ENCODE measurements around the gene ANXA1.

ANXA1 gene

GRCh38 chr9:73138516-73138915 lies 13.1 kb upstream of the ANXA1 start:
- no peak for DNase-seq

- no peak for DNase-seq
Observed at GRCh38 chr9:73141282-73141681, 10.4 kb upstream of the ANXA1 start.

DNA sequence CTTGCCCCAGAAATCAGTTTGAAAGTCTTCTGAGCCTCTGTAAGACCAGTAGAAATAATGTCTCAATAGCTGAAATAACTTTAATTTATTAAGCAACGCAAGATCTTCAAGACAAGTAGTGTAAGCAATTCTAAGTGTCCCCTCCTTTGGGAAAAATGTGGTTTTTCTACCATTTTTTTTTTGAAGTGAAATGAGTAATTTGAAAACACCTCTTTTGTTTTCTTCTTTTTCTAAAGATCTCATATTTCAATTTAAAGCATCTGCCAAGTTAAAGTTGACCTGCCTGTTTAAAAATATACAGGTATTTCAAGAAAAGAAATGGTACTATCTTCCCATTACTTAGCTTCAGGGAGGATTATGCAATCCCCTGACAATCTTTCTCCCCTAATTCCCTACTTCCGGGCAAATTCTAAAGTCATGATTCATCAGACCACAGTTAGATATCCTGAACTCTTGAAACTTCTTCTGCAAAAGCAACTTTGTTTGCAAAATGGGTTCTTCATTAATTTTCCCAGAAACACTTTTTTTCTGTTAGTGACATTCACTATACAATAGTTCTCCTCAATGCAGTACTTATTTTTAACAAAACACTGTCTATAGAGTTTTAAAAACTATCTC lies 7.8 kb upstream of the ANXA1 start:
- no peak for DNase-seq

DNA sequence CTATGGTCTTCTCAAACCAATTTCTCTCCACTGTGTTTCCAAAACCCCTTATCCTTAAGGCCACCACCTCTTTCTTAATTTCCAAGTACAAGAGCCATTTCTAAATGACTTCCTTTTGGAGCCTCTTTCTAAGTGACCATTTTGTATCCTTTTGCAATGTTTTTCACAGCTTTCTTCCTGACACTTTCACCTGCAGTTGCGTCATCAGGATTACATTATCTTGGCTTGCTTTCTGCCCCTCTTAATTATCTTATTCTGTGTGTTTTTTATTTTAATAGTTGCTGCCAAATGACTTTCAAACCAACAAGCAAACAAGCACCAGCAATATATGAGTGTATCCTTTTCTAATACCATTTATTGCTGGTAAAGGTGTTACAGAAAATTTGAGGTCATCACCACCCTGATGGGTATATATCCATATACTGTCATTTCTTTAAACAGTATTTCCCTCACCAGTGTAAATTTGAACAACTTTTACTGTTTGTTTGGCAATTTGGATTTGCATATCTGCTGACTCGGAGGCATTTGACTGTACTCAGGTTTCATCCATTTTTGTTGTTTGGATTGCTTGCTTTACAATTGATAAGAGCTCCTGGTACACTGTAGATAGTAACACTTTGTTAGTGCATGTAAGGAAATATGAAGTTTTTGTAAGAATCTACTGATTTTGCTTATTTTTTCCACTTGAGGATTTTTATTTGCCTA lies 5.4 kb upstream of the ANXA1 start:
- no peak for DNase-seq

DNA sequence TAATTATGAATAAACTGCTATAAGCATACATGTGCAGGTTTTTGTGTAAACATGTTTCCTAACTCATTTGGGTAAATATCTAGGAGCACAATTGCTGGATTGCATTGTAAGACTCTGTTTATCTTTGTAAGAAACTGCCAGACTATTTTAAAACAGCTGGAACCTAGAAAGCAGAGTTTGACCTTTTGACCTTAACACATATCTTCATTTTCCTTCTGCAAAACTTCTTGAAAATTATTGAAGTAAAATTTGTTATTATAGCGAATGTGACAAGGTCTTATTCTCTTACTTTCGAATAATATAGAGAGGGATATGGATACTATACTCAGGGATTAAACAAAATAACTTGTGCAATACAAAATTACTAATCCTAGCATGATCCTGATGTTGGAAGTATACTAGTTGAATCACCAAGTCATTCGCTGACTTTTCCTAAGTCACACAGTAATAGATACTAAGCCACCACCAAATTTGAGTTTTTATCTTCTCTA lies 3.2 kb upstream of the ANXA1 start:
- DNase-seq = no peak

- DNase-seq = peak in 1 of 5 donors; percentile 81
Observed at GRCh38 chr9:73149371-73150067, 2.1 kb upstream of the ANXA1 start.

DNA sequence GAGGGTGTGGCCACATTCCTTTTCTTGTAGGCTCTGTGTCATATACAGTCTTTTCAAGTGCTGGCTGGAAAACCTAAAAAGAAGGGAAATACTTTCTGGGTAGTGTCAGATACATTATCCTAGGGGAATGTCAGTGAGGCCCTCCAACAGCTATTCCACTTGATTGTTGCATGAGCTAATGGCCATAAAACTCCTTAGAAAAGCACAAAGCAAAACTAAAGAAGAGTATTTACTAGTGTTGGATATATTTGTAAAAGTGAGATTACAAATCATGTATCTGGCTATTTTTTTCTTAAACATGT lies 829 bp downstream of the ANXA1 start:
- no peak for DNase-seq

DNA sequence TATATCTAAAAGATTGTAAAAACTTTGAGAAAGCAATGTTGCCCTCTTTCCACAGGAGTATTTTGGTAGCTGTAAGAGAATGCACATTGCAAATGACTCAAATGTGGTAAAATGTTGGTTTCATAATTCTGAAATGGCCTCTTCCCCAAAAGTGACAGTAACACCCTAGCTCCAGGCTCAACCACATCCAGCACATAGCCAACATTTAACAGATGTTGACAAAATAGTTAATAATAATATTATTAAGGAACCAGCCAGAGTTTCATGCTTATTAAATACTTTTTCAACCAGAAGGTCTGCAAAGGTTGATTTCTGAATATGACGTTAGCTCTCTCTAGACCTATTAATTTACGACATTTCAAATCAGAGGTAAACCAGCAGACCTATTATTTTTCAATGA lies 1.3 kb downstream of the ANXA1 start:
- DNase-seq = peak in 1 of 5 donors; percentile 71

DNA sequence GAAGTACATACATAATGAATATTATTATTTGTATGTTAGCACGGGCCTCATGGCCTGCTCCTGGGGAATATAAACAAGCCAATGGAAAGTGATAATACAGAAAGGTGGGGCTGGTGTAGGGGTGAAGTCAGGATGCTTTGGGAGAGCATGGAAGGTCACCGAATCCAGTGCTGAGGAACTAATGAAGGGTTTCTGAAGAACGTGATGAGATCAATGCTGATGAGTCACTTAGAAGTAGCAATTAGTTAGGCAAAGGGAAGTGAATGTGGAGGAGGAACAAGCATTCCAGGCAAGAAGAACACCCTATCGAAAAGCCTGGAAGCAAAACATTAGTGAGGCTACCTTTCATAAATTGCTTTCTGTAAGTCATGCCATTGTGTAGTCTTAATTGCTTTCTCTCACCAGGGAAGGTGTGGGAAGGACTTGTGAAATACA lies 2.1 kb downstream of the ANXA1 start:
- no peak for DNase-seq

DNA sequence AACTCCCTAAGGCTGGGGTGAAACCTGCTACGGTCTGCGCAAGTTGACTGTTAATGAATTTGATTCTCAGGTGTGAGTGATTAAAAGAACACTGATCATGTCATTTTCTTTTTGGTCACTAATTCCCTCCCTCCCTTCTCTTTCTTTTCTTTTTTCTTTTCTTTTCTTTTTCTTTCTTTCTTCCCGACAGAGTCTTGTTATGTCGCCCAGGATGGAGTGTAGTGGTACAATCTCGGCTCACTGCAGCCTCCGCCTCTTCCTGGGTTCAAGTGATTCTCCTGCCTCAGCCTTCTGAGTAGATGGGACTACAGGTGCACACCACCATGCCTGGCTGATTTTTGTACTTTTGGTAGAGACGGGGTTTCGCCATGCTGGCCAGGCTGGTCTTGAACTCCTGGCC lies 2.6 kb downstream of the ANXA1 start:
- DNase-seq = no peak

GRCh38 chr9:73154722-73155121 lies 3.1 kb downstream of the ANXA1 start:
- peak in 1 of 5 donors; percentile 58 for DNase-seq

DNA sequence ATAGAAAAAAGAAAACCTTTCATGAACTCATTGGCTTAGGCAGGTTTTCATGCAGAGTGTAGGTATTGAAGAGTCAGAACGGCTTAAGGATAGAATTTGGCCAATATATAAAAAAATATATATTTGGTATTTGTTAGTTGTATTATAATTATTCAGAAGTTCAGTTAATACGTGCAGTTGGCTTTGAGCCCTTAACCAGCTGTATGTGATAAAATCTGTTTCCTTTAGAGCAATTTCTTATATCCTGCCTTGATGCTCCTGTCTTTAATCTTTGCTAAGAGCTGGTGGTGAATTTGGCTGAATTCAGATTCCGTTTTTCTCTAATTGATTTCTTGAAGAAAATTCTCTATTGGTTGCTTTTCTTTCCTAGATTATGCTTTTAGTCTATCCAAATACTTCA lies 3.7 kb downstream of the ANXA1 start:
- no peak for DNase-seq

GRCh38 chr9:73155968-73156864 lies 4.6 kb downstream of the ANXA1 start:
- DNase-seq = no peak

GRCh38 chr9:73156865-73157187 lies 5.2 kb downstream of the ANXA1 start:
- no peak for DNase-seq

DNA sequence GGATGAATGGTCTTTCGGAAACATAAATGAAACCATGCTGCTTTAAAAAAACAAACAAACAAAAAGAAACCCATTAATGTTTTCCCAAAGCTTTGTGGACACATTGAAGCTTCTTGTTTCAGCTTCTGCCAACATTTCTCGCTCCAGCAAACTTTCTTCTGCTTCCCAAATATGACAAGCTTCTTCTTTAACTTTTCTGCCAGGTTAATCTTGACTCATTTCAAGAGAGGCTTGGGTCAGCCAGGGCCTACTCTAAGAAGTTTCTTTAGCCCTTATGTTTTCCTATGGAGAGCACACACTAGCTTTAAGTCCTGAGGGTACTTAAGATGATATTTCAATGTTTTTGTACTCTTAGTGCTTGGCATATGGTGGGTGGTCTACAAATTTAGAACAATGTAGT lies 6.1 kb downstream of the ANXA1 start:
- DNase-seq = no peak

DNA sequence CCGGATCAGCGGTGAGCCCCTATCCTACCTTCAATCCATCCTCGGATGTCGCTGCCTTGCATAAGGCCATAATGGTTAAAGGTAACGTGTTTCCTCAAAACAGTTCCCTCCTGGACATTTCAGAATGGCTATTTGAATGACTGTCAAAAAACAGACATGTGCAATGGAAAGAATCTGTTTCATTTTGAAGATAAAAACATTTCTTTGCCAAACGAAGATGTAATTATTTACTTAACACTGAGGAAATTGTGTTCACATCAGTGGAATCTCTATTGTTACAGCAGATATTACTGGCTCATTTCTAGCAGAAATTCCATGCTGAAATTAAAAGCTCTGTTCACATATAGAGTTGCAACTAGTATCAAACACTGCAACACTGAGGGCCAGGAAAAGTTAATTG lies 7.1 kb downstream of the ANXA1 start:
- no peak for DNase-seq

DNA sequence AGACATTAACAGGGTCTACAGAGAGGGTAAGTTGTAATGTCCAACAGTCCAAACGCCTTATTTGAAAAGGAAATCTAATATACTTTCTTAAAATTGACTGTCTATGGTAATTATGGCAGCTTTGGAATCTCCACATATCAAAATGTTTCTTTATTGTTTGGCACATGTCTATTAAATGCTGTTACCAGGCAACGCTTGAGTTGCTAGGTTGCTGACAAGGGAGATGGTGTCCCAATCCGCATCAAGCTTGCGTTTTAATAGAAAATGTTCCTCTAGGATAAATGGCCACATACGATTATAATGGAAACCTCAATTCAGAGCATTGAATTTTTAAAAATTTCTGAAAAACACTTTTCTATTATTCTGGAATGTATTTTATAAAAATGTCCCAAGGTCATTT lies 9.2 kb downstream of the ANXA1 start:
- DNase-seq = no peak

DNA sequence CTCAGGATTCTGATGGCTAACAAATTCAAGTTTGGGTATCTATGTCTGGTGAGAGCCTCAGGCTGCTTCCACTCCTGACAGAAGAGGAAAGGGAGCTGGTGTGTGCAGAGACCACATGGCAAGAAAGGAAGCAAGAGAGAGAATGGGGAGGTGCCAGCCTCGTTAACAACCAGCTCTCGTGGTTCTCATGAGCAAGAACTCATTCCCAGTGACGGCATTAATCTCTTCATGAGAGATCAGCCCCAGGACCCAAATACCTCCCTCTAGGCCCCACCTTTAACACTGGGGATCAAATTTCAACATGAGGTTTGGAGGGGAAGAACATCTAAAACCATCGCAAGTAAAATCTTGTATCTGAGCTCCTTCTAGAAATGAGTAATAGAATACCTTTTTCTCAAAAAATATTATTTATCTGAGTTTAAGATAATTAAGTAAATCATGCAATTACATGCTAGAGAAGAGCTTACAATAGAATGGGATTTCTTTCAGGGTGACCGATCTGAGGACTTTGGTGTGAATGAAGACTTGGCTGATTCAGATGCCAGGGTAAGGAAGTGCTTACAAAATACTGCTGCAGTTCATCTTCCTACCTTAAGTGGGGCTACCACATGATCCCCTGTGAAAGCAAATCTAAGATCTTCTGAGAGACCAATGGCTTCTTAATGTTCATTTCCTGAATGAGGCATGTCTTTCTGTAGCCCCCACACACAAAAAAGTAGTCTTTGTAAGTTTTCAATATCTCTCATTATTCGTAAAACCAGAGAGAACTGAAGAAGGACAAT lies 11.5 kb downstream of the ANXA1 start:
- DNase-seq = no peak

DNA sequence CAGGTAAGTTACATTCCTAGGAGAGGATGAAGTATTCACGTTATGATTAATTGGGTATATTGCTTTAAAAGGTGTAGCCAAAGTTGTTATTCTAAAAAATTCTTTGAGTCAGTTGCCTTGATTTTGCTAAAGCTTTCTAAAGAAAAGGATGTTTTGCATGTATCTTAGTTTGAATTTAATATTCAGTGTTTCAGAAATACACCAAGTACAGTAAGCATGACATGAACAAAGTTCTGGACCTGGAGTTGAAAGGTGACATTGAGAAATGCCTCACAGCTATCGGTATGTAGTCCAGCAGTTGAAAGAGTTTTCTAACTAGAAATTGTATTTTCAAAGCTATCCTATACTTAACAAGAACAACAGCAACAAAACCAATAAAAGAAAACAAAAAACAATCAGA lies 14.2 kb downstream of the ANXA1 start:
- DNase-seq = no peak

DNA sequence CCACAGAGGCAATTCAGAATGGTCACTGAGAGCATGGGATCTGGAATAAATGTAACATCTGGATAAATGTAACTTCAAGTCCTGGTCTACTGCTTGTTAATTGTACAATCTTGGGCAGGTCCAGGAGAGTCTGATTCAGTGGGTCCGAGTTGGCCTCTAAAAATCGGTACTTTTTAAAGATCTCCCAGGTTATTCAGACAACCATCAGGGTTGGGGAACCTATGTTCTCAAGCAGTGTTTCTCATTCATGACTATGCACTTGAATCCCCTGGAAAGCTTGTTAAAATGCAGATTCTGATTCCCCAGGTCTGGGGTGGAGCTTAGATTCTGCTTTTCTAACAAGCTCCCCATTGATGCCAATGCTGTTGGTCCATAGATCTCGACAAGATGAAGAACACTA lies 14.8 kb downstream of the ANXA1 start:
- DNase-seq = no peak

DNA sequence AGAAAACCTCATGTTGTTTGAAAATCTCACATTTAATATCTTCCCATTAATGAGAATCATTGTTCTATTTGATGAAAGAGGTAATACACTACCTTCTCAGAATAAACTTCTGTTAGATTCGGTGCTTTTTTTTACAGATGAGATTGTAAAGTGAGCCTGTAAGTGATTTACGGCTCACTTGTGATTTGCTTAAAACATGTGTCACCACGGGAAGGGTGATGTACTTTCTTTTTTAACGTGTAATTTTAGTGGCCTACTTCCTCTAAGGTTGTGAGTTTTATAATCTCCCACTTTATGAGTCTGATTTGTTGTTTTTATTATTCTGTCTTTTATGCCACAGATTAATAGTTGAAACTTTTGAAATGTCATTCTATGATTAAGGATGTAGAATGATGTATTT lies 15.9 kb downstream of the ANXA1 start:
- DNase-seq = no peak

GRCh38 chr9:73168298-73168934 lies 16.8 kb downstream of the ANXA1 start:
- no peak for DNase-seq

Measured in T-helper 1 cell (primary cell).